NCI-H1092 (cell line): ENCODE data around the gene FBH1.
"Not testable (repeated sequence)": the region's sequence is repeated elsewhere in the genome, so short reads cannot be mapped to it uniquely, and the experiment has no call there.

Experiments
- DNase-seq: peaks from one replicate; lab custom pipeline; 2025; lab: John Stamatoyannopoulos, UW

Gene FBH1

GRCh38 chr10:5889624-5890451 is at the start of gene FBH1, which contains the start of gene ANKRD16:
TSS of gene FBH1 (plus strand) at chr10:5890243. CDS start at chr10:5890346, 103 bp downstream.
TSS of gene ANKRD16 (minus strand) at chr10:5889893. CDS start at chr10:5889354, 539 bp downstream.
- DNase-seq: peak; percentile 97

GRCh38 chr10:5840314-5841307 is 49.4 kb upstream of the FBH1 start:
- DNase-seq: no peak

DNA sequence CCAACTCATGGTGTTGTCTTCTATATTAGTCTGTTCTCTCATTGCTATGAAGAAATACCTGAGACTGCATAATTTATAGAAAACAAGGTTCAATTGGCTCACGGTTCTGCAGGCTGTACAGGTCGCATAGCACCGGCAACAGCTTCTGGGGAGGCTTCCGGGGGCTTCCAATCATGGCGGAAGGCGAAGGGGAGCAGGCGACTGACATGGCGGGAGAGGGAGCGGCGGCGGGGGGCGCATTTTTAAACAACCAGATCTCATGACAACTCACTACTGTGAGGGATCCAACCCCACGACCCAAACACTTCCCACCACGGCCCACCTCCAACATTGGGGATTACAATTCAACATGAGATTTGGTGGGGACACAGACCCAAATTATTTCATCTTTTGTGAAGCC is 48.1 kb upstream of the FBH1 start:
- DNase-seq: no peak

- DNase-seq: no peak
Measured at GRCh38 chr10:5843686-5844344, 46.2 kb upstream of the FBH1 start.

- no peak for DNase-seq
Measured at GRCh38 chr10:5844345-5845055, 45.5 kb upstream of the FBH1 start.

DNA sequence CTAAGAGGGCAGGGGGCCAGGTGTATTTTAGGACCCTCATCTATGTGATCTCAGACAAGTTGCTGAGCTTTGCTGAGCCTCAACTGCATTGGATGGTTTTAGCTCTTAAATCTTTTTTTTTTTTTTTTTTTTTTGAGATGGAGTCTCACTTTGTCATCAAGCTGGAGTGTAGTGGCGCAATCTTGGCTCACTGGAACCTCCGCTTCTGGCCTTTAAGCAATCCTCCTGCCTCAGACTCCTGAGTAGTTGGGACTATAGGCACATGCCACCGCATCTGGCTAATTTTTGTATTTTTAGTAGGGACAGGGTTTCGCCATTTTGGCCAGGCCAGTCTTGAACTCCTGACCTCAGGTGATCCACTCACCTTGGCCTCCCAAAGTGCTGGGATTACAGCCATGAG is 43.4 kb upstream of the FBH1 start:
- not testable (repeated sequence) for DNase-seq

GRCh38 chr10:5854131-5854475 is 35.9 kb upstream of the FBH1 start:
- DNase-seq: no peak

GRCh38 chr10:5855979-5856700 is 33.9 kb upstream of the FBH1 start:
- no peak for DNase-seq

DNA sequence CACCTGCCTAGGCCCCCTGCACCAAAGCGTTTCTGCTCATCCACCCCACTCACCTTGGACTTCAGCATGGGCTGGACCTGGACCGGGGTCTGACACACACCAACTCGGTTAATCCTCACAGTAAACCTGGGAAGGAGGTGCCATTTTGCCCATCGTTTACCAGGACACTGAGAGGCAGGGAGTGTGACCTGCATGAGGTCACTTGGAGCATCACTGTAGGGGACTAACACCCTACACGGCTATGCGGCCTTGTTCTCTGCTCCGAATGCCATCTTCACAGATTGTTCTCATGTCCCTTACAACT is 33.4 kb upstream of the FBH1 start:
- DNase-seq: no peak

DNA sequence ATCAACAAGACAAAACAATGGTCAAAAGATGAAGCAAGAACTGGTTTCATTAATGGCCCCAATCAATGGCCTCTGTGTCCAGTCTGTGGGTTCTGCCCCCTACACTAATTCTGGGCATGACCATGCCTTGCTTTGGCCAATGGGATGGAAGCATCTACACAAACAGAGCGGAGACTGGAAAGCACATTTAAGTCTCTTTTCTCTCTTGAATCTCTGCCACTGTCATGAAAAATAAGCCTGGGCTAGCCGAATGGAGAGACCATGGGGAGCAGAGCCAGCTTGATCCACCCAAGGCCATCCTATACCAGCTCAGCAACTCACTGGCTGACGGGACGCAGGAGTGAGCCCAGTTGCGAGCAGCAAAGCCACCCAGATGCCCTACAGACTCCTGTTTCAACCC is 31.2 kb upstream of the FBH1 start:
- DNase-seq: no peak

GRCh38 chr10:5860066-5860465 is 30.0 kb upstream of the FBH1 start:
- no peak for DNase-seq

DNA sequence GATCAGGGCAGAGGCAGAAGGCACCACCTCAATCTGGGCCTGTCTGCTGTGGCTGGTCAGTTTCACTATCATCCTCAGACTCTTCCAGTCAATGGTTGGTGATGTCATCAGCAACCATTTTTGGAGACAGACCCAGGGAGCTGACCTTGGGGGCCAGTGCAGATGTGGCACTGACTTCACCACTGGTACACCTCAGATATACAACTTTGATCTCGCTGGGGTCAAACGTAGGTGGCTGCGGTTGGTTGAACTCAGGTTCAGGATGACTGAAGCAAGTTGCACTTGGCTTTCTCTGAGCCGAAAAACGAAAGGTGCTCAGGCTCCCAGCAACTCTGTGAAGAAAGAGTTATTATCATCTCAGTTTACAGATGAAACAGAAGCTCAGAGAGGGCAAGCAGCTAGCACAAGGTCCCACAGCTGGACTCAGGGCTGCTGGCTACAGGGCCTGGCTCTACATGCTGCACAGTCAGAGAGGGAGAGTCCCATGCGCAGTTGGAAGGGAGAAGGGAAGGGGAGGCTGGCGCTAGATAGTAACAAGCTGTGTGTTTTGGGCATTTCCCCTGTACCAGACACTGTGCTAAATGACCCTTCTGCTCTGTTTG is 27.6 kb upstream of the FBH1 start:
- DNase-seq: no peak

DNA sequence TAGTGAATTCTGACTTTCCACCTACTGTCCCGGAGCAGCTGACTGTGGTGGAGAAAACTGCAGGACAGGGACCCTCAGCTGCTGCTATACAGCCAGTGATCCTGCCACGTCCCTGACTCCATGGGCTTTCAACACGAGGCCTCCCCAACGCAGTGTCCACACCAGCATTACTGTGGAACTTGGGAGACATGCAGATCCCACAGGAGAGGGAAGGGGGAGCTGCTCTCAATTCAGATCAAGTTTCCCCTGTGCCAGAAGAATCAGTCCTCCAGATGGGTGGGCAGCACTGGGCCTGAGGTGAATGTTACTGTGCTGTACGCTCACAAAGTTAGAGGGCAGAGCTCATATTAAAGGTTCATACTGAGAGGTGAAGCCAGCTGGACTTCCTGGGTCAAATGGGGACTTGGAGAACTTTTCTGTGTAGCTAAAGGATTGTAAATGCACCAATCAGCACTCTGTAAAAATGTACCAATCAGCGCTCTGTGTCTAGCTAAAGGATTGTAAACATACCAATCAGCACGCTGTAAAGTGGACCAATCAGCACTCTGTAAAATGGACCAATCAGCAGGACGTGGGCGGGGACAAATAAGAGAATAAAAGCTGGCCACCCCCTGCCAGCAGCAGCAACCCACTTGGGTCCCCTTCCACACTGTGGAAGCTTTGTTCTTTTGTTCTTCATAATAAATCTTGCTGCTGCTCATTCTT is 26.9 kb upstream of the FBH1 start:
- not testable (repeated sequence) for DNase-seq

GRCh38 chr10:5866451-5867081 is 23.5 kb upstream of the FBH1 start:
- not testable (repeated sequence) for DNase-seq

GRCh38 chr10:5867091-5867615 is 22.9 kb upstream of the FBH1 start:
- not testable (repeated sequence) for DNase-seq

GRCh38 chr10:5868383-5868782 is 21.7 kb upstream of the FBH1 start:
- DNase-seq: not testable (repeated sequence)

DNA sequence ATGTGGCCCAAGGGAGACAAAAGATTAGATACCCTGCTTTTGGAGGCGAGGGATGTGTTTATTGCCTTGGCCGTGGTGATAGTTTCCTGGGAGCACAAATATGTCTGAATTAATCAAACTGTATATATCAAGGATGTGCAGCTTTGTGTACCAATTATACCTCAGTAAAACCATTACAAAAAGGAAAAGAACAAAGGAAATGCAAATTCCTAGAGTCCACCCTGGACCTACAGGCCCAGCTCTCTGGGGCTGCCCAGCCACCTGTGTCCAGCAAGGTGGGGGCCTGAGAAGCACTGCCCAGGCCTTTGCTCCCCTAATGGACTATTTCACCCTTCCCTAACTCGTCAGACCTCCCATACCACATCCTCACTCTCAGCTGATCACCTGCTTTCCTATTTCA is 20.9 kb upstream of the FBH1 start:
- DNase-seq: no peak

GRCh38 chr10:5871596-5871995 is 18.4 kb upstream of the FBH1 start:
- no peak for DNase-seq

GRCh38 chr10:5873515-5873995 is 16.5 kb upstream of the FBH1 start:
- peak; percentile 28 for DNase-seq
